Adrenal gland (tissue), 5 donors: ENCODE results near the gene FHIP1B.

ENCODE experiments used
- POLR2A ChIP-seq, 2 donors: fragments of 450-650 bp; IDR thresholded peaks; one replicate each; pipeline ENCODE4 v1.6.1; 2017; ENCODE audit warnings: antibody characterized with exemption in 2 of 2, mild to moderate bottlenecking in 2 of 2, moderate library complexity in 1 of 2
- TF ChIP-seq, protein P1 (sequence below), 6 experiments: fragments of 450-650 bp in 4 of 6; fragments of 200-600 bp in 2 of 6; sonication (generic) in 1 of 6; IDR thresholded peaks; 1 replicate in 5 of 6; 2 replicates in 1 of 6; pipeline versions ENCODE4 v1.5.1 to v1.8.0; 2016 to 2021; ENCODE audit warnings: antibody characterized with exemption in 6 of 6, mild to moderate bottlenecking in 2 of 6, moderate library complexity in 1 of 6
- donor health status: DM: no; HTN: no; CAD: no.

DNA sequence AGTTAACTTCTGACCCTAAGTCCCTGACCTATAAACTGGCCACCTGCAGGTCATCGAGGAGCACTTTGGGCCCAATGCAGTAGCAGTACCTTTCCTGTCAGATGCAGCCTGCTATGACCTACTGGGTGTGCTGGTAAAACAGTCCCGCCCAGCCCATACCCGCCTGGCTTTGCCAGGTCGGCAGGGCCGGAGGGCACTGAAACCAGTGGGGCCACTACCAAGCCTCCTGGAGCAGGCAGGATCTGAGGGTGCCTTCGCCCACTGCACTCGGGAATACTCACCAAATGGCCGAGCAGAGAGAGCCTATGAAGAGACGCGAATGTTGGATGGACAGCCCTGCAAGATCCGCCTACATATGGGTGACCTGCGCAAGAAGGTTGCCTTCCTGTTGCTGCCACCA is 24.6 kb downstream of the FHIP1B start:
- TF ChIP-seq, protein P1, sequence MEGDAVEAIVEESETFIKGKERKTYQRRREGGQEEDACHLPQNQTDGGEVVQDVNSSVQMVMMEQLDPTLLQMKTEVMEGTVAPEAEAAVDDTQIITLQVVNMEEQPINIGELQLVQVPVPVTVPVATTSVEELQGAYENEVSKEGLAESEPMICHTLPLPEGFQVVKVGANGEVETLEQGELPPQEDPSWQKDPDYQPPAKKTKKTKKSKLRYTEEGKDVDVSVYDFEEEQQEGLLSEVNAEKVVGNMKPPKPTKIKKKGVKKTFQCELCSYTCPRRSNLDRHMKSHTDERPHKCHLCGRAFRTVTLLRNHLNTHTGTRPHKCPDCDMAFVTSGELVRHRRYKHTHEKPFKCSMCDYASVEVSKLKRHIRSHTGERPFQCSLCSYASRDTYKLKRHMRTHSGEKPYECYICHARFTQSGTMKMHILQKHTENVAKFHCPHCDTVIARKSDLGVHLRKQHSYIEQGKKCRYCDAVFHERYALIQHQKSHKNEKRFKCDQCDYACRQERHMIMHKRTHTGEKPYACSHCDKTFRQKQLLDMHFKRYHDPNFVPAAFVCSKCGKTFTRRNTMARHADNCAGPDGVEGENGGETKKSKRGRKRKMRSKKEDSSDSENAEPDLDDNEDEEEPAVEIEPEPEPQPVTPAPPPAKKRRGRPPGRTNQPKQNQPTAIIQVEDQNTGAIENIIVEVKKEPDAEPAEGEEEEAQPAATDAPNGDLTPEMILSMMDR (IDR thresholded peaks at IDR 0.05): no peak
- TF ChIP-seq POLR2A (IDR thresholded peaks at IDR 0.05): no peak
